Body of pancreas (tissue), 4 donors: ENCODE data around the gene NCS1. TPM values are rescaled to one million over a fixed set of nuclear protein-coding genes. Genes with fewer than 3 reads are reported as not detected.

ENCODE experiments used
- ATAC-seq: fragments of 150-250 bp; one replicate; pipeline ENCODE4 v1.9.1; 2016
- DNase-seq, 4 donors: peaks; one replicate each; pipeline ENCODE4 v3.0.0-alpha.2; 2019
- H3K27ac ChIP-seq, 4 donors: fragments of 200-600 bp; sonication (generic); 1 replicate in 3 of 4; 2 replicates in 1 of 4; pipeline versions ENCODE4 v1.5.1 to v1.6.1; 2016 to 2019; ENCODE audit warnings: mild to moderate bottlenecking in 1 of 4, mixed read lengths in 1 of 4, moderate library complexity in 1 of 4
- H3K27me3 ChIP-seq, 2 donors: fragments of 200-600 bp; sonication (generic); one replicate each; pipeline ENCODE4 v1.6.0; 2016; ENCODE audit warnings: mild to moderate bottlenecking in 1 of 2
- H3K36me3 ChIP-seq, 2 donors: fragments of 200-600 bp; sonication (generic); replicated peaks in 1 of 2; 2 replicates each; pipeline ENCODE4 v1.5.1; 2016; ENCODE audit warnings: low read depth in 2 of 2; ENCODE audit not compliant: insufficient read depth in 1 of 2
- H3K4me1 ChIP-seq: fragments of 200-600 bp; sonication (generic); one replicate; pipeline ENCODE4 v1.6.0; 2016
- H3K4me3 ChIP-seq, 2 donors: fragments of 200-600 bp; sonication (generic); 1 replicate in 1 of 2; 2 replicates in 1 of 2; pipeline ENCODE4 v1.5.1; 2016 to 2019
- H3K9me3 ChIP-seq, 3 donors: fragments of 200-600 bp; sonication (generic); 1 replicate in 2 of 3; 2 replicates in 1 of 3; pipeline ENCODE4 v1.5.1; 2016
- POLR2A ChIP-seq, 3 donors: fragments of 450-650 bp; IDR thresholded peaks; one replicate each; pipeline ENCODE4 v1.6.1; 2016; ENCODE audit warnings: antibody characterized with exemption in 3 of 3, mild to moderate bottlenecking in 2 of 3
- WGBS, 2 donors: methylation state at CpG; one replicate each; pipeline ENCODE4 v1.1.5; 2017; 5-methylcytosine and 5-hydroxymethylcytosine counted together
- intact Hi-C: fragments of 100-400 bp; cut with DNase I; formaldehyde crosslinking; loops from one replicate; pipeline ENCODE4 v1.15.1; 2023
- total RNA-seq, 2 donors: library from RNA; depleted of rRNA; stranded (reverse); fragments of >200 nt; gene quantifications; one replicate each; pipeline ENCODE4 v1.1.0, GENCODE V29; 2016
- TF ChIP-seq, protein P1 (sequence below), 7 experiments: fragments of 450-650 bp in 4 of 7; fragments of 200-600 bp in 3 of 7; sonication (generic) in 3 of 7; IDR thresholded peaks; one replicate each; pipeline ENCODE4 v1.5.1; 2016 to 2019; ENCODE audit warnings: antibody characterized with exemption in 7 of 7

NCS1 gene
- total RNA-seq, 2 donors from 2014 or later: 3.9 to 4.3 TPM

DNA sequence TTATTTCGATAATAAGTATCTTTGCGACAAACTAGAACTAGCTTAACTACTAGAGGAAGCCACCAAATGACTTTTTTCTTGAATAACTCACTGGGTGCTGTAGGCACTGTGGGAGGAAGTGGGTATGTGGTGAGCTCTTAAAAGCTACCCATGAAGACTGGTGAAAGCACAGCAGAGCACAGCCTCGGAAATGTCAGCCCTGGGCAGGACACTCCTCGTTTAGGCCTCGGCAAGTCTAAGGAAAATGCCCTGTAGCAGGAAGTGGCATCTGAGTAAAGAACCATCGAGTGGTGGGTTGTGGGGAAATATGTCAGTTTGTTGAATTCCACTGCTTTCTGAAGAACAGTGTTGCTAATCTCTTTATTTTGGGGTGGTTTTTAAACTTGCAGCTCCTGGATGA lies 44.0 kb upstream of the NCS1 start:
- Histone ChIP-seq H3K27me3 (no peaks in the 10 kb centered on the region), H3K36me3 (peaks cover 4 to 18% of the 10 kb centered on the region in 2 donors), H3K4me3 (no peak overlapping the region), H3K27ac (peak overlapping the region in 3 of 4 donors; percentile 5 to 64 (median 46)), H3K4me1 (no peaks in the 10 kb centered on the region), H3K9me3 (no peaks in the 10 kb centered on the region)
- ATAC-seq (no peak), DNase-seq (peak in 1 of 4 donors; percentile 34)
- no peak for TF ChIP-seq POLR2A (IDR thresholded peaks at IDR 0.05)
- TF ChIP-seq, protein P1, sequence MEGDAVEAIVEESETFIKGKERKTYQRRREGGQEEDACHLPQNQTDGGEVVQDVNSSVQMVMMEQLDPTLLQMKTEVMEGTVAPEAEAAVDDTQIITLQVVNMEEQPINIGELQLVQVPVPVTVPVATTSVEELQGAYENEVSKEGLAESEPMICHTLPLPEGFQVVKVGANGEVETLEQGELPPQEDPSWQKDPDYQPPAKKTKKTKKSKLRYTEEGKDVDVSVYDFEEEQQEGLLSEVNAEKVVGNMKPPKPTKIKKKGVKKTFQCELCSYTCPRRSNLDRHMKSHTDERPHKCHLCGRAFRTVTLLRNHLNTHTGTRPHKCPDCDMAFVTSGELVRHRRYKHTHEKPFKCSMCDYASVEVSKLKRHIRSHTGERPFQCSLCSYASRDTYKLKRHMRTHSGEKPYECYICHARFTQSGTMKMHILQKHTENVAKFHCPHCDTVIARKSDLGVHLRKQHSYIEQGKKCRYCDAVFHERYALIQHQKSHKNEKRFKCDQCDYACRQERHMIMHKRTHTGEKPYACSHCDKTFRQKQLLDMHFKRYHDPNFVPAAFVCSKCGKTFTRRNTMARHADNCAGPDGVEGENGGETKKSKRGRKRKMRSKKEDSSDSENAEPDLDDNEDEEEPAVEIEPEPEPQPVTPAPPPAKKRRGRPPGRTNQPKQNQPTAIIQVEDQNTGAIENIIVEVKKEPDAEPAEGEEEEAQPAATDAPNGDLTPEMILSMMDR (IDR thresholded peaks at IDR 0.05): no peak
- intact Hi-C loops: no loop called here
- 66 to 79% methylated on average over 6 of the region's 6 CpGs for WGBS, 2 donors

DNA sequence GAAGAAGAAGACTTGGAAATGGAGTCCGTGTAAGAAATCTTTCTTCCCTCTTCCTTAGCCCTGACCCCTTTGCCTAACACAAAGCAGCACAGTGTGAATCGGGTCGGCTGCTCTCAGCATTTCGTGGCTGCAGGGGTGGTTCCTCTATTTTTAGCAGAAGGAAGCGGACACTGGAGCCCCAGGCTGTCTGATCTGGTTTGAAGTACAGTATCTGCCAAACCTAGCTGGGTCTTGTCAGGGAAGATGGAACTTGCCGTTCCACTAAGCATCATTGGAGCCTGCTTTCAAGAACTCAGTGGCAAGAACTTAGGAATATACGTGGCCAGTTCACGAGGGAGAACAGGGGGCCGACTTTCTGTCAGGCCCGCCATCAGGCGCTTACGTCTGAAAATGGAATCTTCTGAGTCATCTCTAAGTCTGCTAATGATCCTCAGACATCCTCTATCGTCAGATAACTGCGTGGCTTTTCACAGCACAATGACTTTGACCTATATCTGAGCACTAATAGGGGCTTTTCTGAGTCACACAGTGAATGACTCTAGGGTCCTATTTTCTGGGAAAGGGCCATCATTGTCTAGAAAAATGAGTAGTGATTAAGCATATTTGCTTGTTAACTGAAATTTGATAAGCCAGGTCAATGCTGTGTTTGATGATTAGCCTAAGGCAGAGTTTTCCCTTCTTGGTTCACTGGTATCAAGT lies 43.3 kb upstream of the NCS1 start:
- ATAC-seq: peak; percentile 61
- no peaks in the 10 kb centered on the region for H3K9me3 ChIP-seq
- no peak overlapping the region for H3K4me3 ChIP-seq
- peak in 2 of 4 donors; percentile 31 to 59 for DNase-seq
- H3K27ac ChIP-seq: peak overlapping the region in 3 of 4 donors; percentile 5 to 64 (median 46)
- H3K4me1 ChIP-seq: no peaks in the 10 kb centered on the region
- 54 to 81% methylated on average over 14 of the region's 14 CpGs for WGBS, 2 donors
- H3K27me3 ChIP-seq: no peaks in the 10 kb centered on the region
- intact Hi-C loops: no loop called here
- H3K36me3 ChIP-seq: peaks cover 4 to 18% of the 10 kb centered on the region in 2 donors
- TF ChIP-seq, protein P1 (IDR thresholded peaks at IDR 0.05): no peak
- TF ChIP-seq POLR2A (IDR thresholded peaks at IDR 0.05): peak in 2 of 3 donors; percentile 8 to 13

DNA sequence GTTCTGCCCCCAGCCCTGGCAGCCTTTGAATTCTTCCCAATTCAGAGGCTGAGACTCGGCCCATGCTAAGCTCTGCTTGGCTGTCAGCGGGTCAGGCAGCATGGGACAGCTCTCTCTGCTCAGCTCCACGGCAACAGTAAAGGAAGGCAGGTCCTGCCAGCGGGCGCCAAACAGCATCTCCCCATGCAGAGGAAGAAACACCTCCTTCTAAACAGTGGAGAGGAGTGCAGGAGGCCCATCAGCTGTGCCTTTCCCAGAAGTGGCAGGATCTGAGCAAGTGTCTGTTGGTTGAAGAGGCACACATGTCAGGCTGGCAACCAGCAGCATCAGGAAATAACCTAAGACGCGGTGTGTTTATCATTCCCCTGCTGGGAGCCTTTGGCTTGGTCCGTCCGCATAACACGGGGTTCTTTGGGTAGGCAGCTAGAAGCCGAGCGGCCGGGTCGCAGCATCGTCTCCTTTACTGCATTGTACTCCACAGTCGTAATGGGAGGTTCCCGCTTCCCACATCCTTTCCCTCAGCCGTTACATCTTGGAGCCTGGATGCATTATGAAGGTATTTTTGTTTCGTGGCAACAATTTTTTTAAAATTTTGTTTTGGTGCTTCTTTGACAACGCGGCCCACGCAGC lies 42.7 kb upstream of the NCS1 start:
- H3K4me1 ChIP-seq: no peaks in the 10 kb centered on the region
- H3K36me3 ChIP-seq: peaks cover 4 to 18% of the 10 kb centered on the region in 2 donors
- 84 to 87% methylated on average over 20 to 21 of the region's 22 CpGs for WGBS, 2 donors
- no peaks in the 10 kb centered on the region for H3K9me3 ChIP-seq
- no peak for ATAC-seq
- no peak overlapping the region for H3K4me3 ChIP-seq
- TF ChIP-seq, protein P1 (IDR thresholded peaks at IDR 0.05): no peak
- TF ChIP-seq POLR2A (IDR thresholded peaks at IDR 0.05): no peak
- DNase-seq: no peak
- intact Hi-C loops: no loop called here
- H3K27me3 ChIP-seq: no peaks in the 10 kb centered on the region
- peak overlapping the region in 3 of 4 donors; percentile 26 to 64 (median 46) for H3K27ac ChIP-seq

DNA sequence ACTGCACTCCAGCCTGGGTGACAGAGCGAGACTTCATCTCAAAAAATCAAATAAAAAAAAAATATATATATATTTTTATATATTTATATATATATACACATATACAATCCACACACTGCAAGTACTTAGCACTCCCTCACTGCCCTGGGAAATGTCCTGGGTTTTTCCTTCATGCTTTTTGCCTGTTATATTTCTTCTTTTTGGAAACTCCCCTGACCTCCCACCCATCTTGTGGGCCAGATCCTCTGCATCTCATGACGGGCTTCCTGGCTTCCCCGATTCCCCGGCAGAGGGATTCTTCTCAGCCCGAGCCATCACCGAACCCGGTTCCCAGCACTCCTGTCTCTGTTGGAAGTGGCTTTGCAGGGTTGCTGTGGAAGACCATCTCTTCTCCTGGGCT lies 39.5 kb upstream of the NCS1 start:
- no peak for ATAC-seq
- Histone ChIP-seq H3K4me3 (no peak overlapping the region), H3K27ac (no peak overlapping the region), H3K27me3 (no peaks in the 10 kb centered on the region), H3K9me3 (no peaks in the 10 kb centered on the region), H3K4me1 (no peaks in the 10 kb centered on the region), H3K36me3 (peaks cover 4 to 16% of the 10 kb centered on the region in 2 donors)
- WGBS, 2 donors: 91 to 94% methylated on average over 7 of the region's 7 CpGs
- TF ChIP-seq, protein P1 (IDR thresholded peaks at IDR 0.05): no peak
- TF ChIP-seq POLR2A (IDR thresholded peaks at IDR 0.05): no peak
- no peak for DNase-seq
- intact Hi-C loops: no loop called here
